NCI-H187 (cell line): ENCODE data around the gene GCKR.
"Not testable (repeated sequence)": the region's sequence is repeated elsewhere in the genome, so short reads cannot be mapped to it uniquely, and the experiment has no call there.

ENCODE experiments used
- DNase-seq, 2 experiments: peaks; one replicate each; lab custom pipeline; 2025; lab: John Stamatoyannopoulos, UW

The GCKR gene

GRCh38 chr2:27518113-27518781 is 21.6 kb downstream of the GCKR start:
- DNase-seq: no peak

GRCh38 chr2:27518782-27519113 is 22.1 kb downstream of the GCKR start:
- DNase-seq: no peak

- DNase-seq: no peak
Observed at GRCh38 chr2:27520316-27520715, 23.7 kb downstream of the GCKR start.

GRCh38 chr2:27522400-27522945 is 25.8 kb downstream of the GCKR start:
- DNase-seq: no peak

- no peak for DNase-seq
Observed at GRCh38 chr2:27527182-27527581, 30.5 kb downstream of the GCKR start.

- DNase-seq: no peak
Observed at GRCh38 chr2:27531983-27532382, 35.3 kb downstream of the GCKR start.

GRCh38 chr2:27537287-27537686 is 40.6 kb downstream of the GCKR start:
- no peak for DNase-seq

- not testable (repeated sequence) for DNase-seq
Observed at GRCh38 chr2:27538839-27539450, 42.3 kb downstream of the GCKR start.

GRCh38 chr2:27539649-27540048 is 43.0 kb downstream of the GCKR start:
- DNase-seq: not testable (repeated sequence)

- DNase-seq: no peak
Observed at GRCh38 chr2:27544143-27544821, 47.6 kb downstream of the GCKR start.

GRCh38 chr2:27545348-27546141 is 48.9 kb downstream of the GCKR start:
- no peak for DNase-seq

GRCh38 chr2:27549303-27549702 is 52.7 kb downstream of the GCKR start:
- DNase-seq: no peak

GRCh38 chr2:27551514-27551913 is 54.9 kb downstream of the GCKR start:
- DNase-seq: no peak

GRCh38 chr2:27552941-27553340 is 56.3 kb downstream of the GCKR start:
- no peak for DNase-seq

- DNase-seq: not testable (repeated sequence)
Observed at GRCh38 chr2:27554451-27554850, 57.8 kb downstream of the GCKR start.

- no peak for DNase-seq
Observed at GRCh38 chr2:27559228-27559627, 62.6 kb downstream of the GCKR start.

- DNase-seq: no peak
Observed at GRCh38 chr2:27561060-27561459, 64.4 kb downstream of the GCKR start.

- DNase-seq: no peak
Observed at GRCh38 chr2:27566628-27567027, 70.0 kb downstream of the GCKR start.

- DNase-seq: no peak
Observed at GRCh38 chr2:27569398-27569797, 72.8 kb downstream of the GCKR start.

GRCh38 chr2:27571197-27571596 is 74.6 kb downstream of the GCKR start:
- no peak for DNase-seq

- DNase-seq: no peak
Observed at GRCh38 chr2:27571681-27572080, 75.0 kb downstream of the GCKR start.

GRCh38 chr2:27572439-27572838 is 75.8 kb downstream of the GCKR start:
- no peak for DNase-seq
